SH-SY5Y (cell line): ENCODE results near the gene SH2D7.

Experiments used
- GATA2 ChIP-seq: IDR thresholded peaks from 2 replicates; pipeline ENCODE4 v1.6.1; 2011; ENCODE audit warnings: mild to moderate bottlenecking, low read depth, low read length
- GATA3 ChIP-seq: IDR thresholded peaks from 2 replicates; pipeline ENCODE4 v1.6.1; 2011; ENCODE audit warnings: low read depth, mild to moderate bottlenecking, low read length, moderate library complexity

DNA sequence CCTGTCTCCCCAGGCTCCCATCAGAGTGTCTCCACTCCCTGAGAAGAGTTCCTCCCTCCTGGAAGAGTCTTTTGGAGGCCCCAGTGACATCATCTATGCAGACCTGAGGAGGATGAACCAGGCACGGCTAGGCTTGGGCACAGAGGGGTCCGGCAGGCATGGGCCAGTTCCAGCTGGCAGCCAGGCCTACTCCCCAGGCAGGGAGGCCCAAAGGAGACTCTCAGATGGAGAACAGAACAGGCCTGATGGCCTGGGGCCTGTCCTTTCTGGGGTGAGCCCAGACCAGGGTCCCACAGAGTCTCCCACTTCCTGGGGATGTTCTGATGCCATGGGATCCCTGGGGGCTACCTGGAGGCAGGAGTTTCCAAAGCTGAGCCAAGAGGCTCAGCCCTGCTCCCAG is 8.5 kb downstream of the SH2D7 start:
- TF ChIP-seq GATA2, result no peak
- TF ChIP-seq GATA3, result no peak
